Endothelial cell of umbilical vein (primary cell): ENCODE measurements around the gene CHI3L2. TPM values are rescaled to one million over a fixed set of nuclear protein-coding genes. Genes with fewer than 3 reads are reported as not detected.
A peak's percentile ranks its signal among the peaks of the same experiment; 100 is the strongest.

Experiments used
- BruUV-seq: library from RNA; stranded (reverse); fragments of 400-500 nt; replicated peaks from 2 replicates; lab custom pipeline; 2021; lab: Mats Ljungman, UMichigan
- CTCF ChIA-PET: fragments of 300-600, 350-600 bp; sonication (Branson Sonifier 250); formaldehyde crosslinking; loops from one replicate; lab custom pipeline; 2021; ENCODE audit warnings: antibody characterized with exemption, inconsistent platforms; lab: Charles Lee
- POLR2A ChIA-PET: fragments of 300-600, 350-600 bp; sonication (Branson Sonifier 250); formaldehyde crosslinking; loops from one replicate; lab custom pipeline; 2021; ENCODE audit warnings: antibody characterized with exemption, inconsistent platforms; lab: Charles Lee
- DNase-seq: peaks from one replicate; pipeline ENCODE4 v3.0.0-alpha.2; 2011; ENCODE audit warnings: low read depth, low spot score
- FAIRE-seq: peaks from 2 replicates; lab custom pipeline; 2011; peaks lifted over from hg19 to GRCh38; lab: Jason Lieb, UNC
- H2AFZ ChIP-seq: 2 replicates; pipeline ENCODE4 v1.6.0; 2012; ENCODE audit warnings: low read depth, low read length, control low read depth, inconsistent platforms
- H3K27ac ChIP-seq: 2 replicates; pipeline ENCODE4 v1.5.1; 2011; ENCODE audit warnings: low read depth, mild to moderate bottlenecking, control low read depth, low read length, moderate library complexity; ENCODE audit not compliant: insufficient read depth
- H3K27me3 ChIP-seq, 2 experiments: 2 replicates each; pipeline versions ENCODE4 v1.6.0 to v1.6.1; 2011; ENCODE audit warnings: low read length in 2 of 2, mixed read lengths in 1 of 2; ENCODE audit not compliant: control insufficient read depth in 2 of 2, insufficient read depth in 2 of 2
- H3K36me3 ChIP-seq, 2 experiments: 2 replicates in 1 of 2; 3 replicates in 1 of 2; pipeline ENCODE4 v1.5.1; 2011; ENCODE audit warnings: low read length in 2 of 2, mild to moderate bottlenecking in 1 of 2, moderate library complexity in 1 of 2; ENCODE audit not compliant: control insufficient read depth in 2 of 2, insufficient read depth in 2 of 2; ENCODE audit errors: extremely low read depth in 1 of 2
- H3K4me1 ChIP-seq: 3 replicates; pipeline ENCODE4 v1.5.1; 2011; ENCODE audit warnings: mild to moderate bottlenecking, low read length; ENCODE audit not compliant: control insufficient read depth, insufficient read depth; ENCODE audit errors: extremely low read depth
- H3K4me2 ChIP-seq: 2 replicates; pipeline ENCODE4 v1.6.1; 2011; ENCODE audit warnings: low read length, control low read depth, mixed read lengths; ENCODE audit not compliant: insufficient read depth
- H3K4me3 ChIP-seq, 3 experiments: fragments of 200-600 bp in 1 of 3; sonication (generic), shearing (Covaris generic) in 1 of 3; replicated peaks in 1 of 3; 2 replicates each; pipeline ENCODE4 v1.5.1; 2011 to 2016; ENCODE audit warnings: control low read depth in 3 of 3, low read length in 3 of 3, mild to moderate bottlenecking in 2 of 3, inconsistent platforms in 1 of 3, low read depth in 1 of 3, moderate library complexity in 1 of 3; ENCODE audit not compliant: insufficient read depth in 1 of 3
- H3K79me2 ChIP-seq: 2 replicates; pipeline ENCODE4 v1.6.0; 2012; ENCODE audit warnings: low read length, inconsistent platforms; ENCODE audit not compliant: control insufficient read depth, insufficient read depth
- H3K9ac ChIP-seq: replicated peaks from 2 replicates; pipeline ENCODE3; 2011; ENCODE audit warnings: low read length, control low read depth; ENCODE audit not compliant: insufficient read depth; ENCODE audit errors: extremely low read depth
- H3K9me1 ChIP-seq: replicated peaks from 3 replicates; pipeline ENCODE4 v1.6.0; 2011; ENCODE audit warnings: mild to moderate bottlenecking, low read length; ENCODE audit not compliant: control insufficient read depth, insufficient read depth; ENCODE audit errors: extremely low read depth
- H3K9me3 ChIP-seq: replicated peaks from 2 replicates; pipeline ENCODE4 v1.5.1; 2012; ENCODE audit warnings: low read length, inconsistent platforms; ENCODE audit not compliant: control insufficient read depth, insufficient read depth
- H4K20me1 ChIP-seq: replicated peaks from 2 replicates; pipeline ENCODE3; 2011; ENCODE audit warnings: mild to moderate bottlenecking, low read length; ENCODE audit not compliant: control insufficient read depth, insufficient read depth; ENCODE audit errors: extremely low read depth
- EZH2 ChIP-seq: IDR thresholded peaks from 2 replicates; pipeline ENCODE4 v1.6.1; 2012; ENCODE audit warnings: borderline replicate concordance, low read depth, mild to moderate bottlenecking, moderate library complexity, low read length, inconsistent platforms; ENCODE audit not compliant: severe bottlenecking
- FOS ChIP-seq: IDR thresholded peaks from 2 replicates; pipeline ENCODE4 v1.6.1; 2011; ENCODE audit warnings: mild to moderate bottlenecking, low read length, moderate library complexity, borderline replicate concordance; ENCODE audit not compliant: insufficient read depth
- GATA2 ChIP-seq: IDR thresholded peaks from 2 replicates; pipeline ENCODE4 v1.7.0; 2011; ENCODE audit warnings: low read depth, mild to moderate bottlenecking, moderate library complexity, mixed read lengths, low read length; ENCODE audit not compliant: insufficient read length, insufficient read depth
- JUN ChIP-seq: IDR thresholded peaks from 2 replicates; pipeline ENCODE4 v1.6.1; 2011; ENCODE audit warnings: borderline replicate concordance, low read depth; ENCODE audit not compliant: insufficient read length, insufficient read depth
- MYC ChIP-seq: IDR thresholded peaks from one replicate; pipeline ENCODE4 v1.6.1; 2011; ENCODE audit warnings: mild to moderate bottlenecking, low read depth, low read length
- POLR2AphosphoS5 ChIP-seq: IDR thresholded peaks from 2 replicates; pipeline ENCODE4 v1.6.1; 2012; ENCODE audit warnings: low read depth, mild to moderate bottlenecking, control low read depth, low read length, moderate library complexity; ENCODE audit not compliant: insufficient read depth
- dilution Hi-C: fragments of 300-500 bp; cut with MboI; formaldehyde crosslinking; loops from one replicate; pipeline ENCODE4 v1.15.0; 2019; ENCODE audit warnings: low sequenced_read_pairs; ENCODE audit not compliant: extremely low pct_ligation_motif_present
- intact Hi-C: fragments of 100-400 bp; cut with micrococcal nuclease; formaldehyde crosslinking; loops from one replicate; pipeline ENCODE4 v1.10.0; 2022
- polyA plus RNA-seq, 4 experiments: library from polyadenylated mRNA; depleted of rRNA in 3 of 4; stranded (reverse) in 3 of 4; unstranded in 1 of 4; fragments of >200 nt; gene quantifications; 2 replicates each; pipeline versions ENCODE4 v1.2.1 to v1.2.3, GENCODE V29; 2011 to 2012; ENCODE audit warnings: missing spikeins in 1 of 4
- total RNA-seq: library from RNA; stranded (reverse); gene quantifications from 2 replicates; pipeline ENCODE4 v1.2.3, GENCODE V29; 2021
- TF ChIP-seq, protein P1 (sequence below), 2 donors: IDR thresholded peaks; 1 replicate in 1 of 2; 2 replicates in 1 of 2; pipeline ENCODE4 v1.5.1; 2011; ENCODE audit warnings: low read length in 2 of 2, mild to moderate bottlenecking in 2 of 2, moderate library complexity in 2 of 2, control low read depth in 1 of 2, inconsistent platforms in 1 of 2, low read depth in 1 of 2; ENCODE audit not compliant: insufficient read depth in 1 of 2; ENCODE audit errors: extremely low read depth in 1 of 2

Gene CHI3L2
- total and polyA plus RNA-seq, 2 donors (not counting 3 experiments of a cell fraction or from before 2014, with no cell fraction given), result not detected

GRCh38 chr1:111270771-111271463 is 43.4 kb downstream of the CHI3L2 start:
- CTCF ChIA-PET, result interaction anchor here (0.6 kb wide), 1 partner anchor 129 kb away, joined by 3 read pairs; no protein-coding TSS in a partner anchor
- no peak overlapping the region for H2AFZ ChIP-seq
- POLR2A ChIA-PET, result no interaction called here
- H3K36me3 ChIP-seq, result no peaks in the 10 kb centered on the region
- no peak for DNase-seq
- intact Hi-C loops, result no loop called here
- no peak overlapping the region for H3K4me2 ChIP-seq
- no peaks in the 10 kb centered on the region for H3K4me1 ChIP-seq
- no peaks in the 10 kb centered on the region for H3K79me2 ChIP-seq
- H3K9me1 ChIP-seq, result no peaks in the 10 kb centered on the region
- no peak overlapping the region for H3K27ac ChIP-seq
- no peaks in the 10 kb centered on the region for H3K9me3 ChIP-seq
- peaks cover 26 to 27% of the 10 kb centered on the region in 2 experiments for H3K27me3 ChIP-seq
- dilution Hi-C loops, result no loop called here
- no peak overlapping the region for H3K9ac ChIP-seq
- H3K4me3 ChIP-seq, result no peak overlapping the region
- TF ChIP-seq POLR2AphosphoS5, result no peak
- TF ChIP-seq FOS, result no peak
- no peak for TF ChIP-seq MYC
- peak; percentile 78 for TF ChIP-seq EZH2
- no peak for TF ChIP-seq JUN
- TF ChIP-seq, protein P1, sequence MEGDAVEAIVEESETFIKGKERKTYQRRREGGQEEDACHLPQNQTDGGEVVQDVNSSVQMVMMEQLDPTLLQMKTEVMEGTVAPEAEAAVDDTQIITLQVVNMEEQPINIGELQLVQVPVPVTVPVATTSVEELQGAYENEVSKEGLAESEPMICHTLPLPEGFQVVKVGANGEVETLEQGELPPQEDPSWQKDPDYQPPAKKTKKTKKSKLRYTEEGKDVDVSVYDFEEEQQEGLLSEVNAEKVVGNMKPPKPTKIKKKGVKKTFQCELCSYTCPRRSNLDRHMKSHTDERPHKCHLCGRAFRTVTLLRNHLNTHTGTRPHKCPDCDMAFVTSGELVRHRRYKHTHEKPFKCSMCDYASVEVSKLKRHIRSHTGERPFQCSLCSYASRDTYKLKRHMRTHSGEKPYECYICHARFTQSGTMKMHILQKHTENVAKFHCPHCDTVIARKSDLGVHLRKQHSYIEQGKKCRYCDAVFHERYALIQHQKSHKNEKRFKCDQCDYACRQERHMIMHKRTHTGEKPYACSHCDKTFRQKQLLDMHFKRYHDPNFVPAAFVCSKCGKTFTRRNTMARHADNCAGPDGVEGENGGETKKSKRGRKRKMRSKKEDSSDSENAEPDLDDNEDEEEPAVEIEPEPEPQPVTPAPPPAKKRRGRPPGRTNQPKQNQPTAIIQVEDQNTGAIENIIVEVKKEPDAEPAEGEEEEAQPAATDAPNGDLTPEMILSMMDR (IDR thresholded peaks at IDR 0.05; ENCODE audit: extremely low read depth in 1 of 2, insufficient read depth in 1 of 2, low read depth in 1 of 2, low read length in 2 of 2), result no peak
- TF ChIP-seq GATA2, result no peak
- no peak for FAIRE-seq
- no TSS peak for BruUV-seq
- H4K20me1 ChIP-seq, result no peaks in the 10 kb centered on the region
